PFSK-1 (cell line): ENCODE results near the gene APOM.

Experiments
- POLR2AphosphoS5 ChIP-seq: IDR thresholded peaks from 2 replicates; pipeline ENCODE4 v1.6.1; 2012; ENCODE audit warnings: low read depth, mild to moderate bottlenecking, control low read depth, low read length, moderate library complexity
- REST ChIP-seq, 2 experiments: IDR thresholded peaks; 2 replicates each; pipeline versions ENCODE4 v1.6.1 to v1.8.0; 2011 to 2012; ENCODE audit warnings: low read depth in 2 of 2, low read length in 2 of 2, control low read depth in 1 of 2, inconsistent platforms in 1 of 2, mild to moderate bottlenecking in 1 of 2, moderate library complexity in 1 of 2; ENCODE audit not compliant: insufficient read depth in 1 of 2
- SIN3A ChIP-seq: IDR thresholded peaks from 2 replicates; pipeline ENCODE4 v1.6.1; 2012; ENCODE audit warnings: mild to moderate bottlenecking, low read length, moderate library complexity, borderline replicate concordance; ENCODE audit not compliant: insufficient read depth
- TAF1 ChIP-seq: IDR thresholded peaks from 2 replicates; pipeline ENCODE4 v1.6.1; 2012; ENCODE audit warnings: low read length, control low read depth, borderline replicate concordance; ENCODE audit not compliant: insufficient read depth

GRCh38 chr6:31633447-31633846 is 22.2 kb upstream of the APOM start:
- no peak for TF ChIP-seq TAF1
- TF ChIP-seq POLR2AphosphoS5: 0 out of 2 replicates have a peak, but pooled peaks have one; percentile 47
- no peak for TF ChIP-seq SIN3A
- TF ChIP-seq REST (IDR thresholded peaks at IDR 0.05; ENCODE audit: insufficient read depth in 1 of 2, low read depth in 2 of 2, low read length in 2 of 2): no peak
